ENCODE measurements around the gene TRMT61A.
"Not testable (repeated sequence)": the region's sequence is repeated elsewhere in the genome, so short reads cannot be mapped to it uniquely, and the experiment has no call there.

TRMT61A gene

DNA sequence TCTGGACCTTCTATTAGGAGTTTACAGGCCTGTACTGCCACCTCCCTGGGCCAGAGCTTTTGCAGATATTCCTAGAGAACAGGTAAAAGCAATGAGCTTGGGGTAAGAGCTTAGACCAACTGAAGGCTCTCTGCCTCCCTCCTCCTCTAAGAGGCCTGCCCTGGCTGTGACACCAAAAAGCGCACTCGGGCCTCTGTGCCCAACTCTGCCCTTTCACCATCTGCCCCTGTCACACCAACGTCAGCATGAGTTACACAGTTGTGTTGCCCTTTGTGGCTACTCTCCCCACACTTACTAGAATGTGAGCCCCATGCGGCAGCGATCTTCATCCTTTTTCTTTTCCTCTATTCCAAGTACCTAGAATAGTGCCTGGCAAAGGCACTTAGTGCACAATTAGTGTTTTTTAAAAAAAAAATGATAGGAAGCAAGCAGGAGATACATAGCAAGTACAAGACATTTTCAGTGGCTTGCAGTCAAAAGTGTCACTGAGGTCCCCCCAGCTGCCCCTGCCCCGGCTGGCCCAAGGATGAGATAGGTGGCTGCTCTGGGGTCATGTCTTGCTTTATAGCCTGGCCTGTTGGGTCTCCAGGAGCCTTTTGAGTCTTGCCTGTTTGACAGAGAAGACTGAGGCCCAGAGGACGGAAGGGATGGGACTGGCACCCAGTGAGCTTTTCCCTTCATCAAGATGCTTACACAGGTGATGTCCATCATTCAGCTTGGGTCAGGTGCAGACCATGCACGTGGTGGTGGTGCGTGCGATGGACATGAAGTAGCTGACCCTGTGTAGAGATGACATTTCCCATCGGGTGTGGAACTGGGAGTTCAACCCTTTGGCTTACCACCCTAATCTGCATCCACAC lies 18.9 kb upstream of the TRMT61A start:
- no peak for DNase-seq

GRCh38 chr14:103510724-103511693 lies 18.0 kb upstream of the TRMT61A start:
- DNase-seq, result no peak

GRCh38 chr14:103512180-103512579 lies 16.8 kb upstream of the TRMT61A start:
- not testable (repeated sequence) for DNase-seq

DNA sequence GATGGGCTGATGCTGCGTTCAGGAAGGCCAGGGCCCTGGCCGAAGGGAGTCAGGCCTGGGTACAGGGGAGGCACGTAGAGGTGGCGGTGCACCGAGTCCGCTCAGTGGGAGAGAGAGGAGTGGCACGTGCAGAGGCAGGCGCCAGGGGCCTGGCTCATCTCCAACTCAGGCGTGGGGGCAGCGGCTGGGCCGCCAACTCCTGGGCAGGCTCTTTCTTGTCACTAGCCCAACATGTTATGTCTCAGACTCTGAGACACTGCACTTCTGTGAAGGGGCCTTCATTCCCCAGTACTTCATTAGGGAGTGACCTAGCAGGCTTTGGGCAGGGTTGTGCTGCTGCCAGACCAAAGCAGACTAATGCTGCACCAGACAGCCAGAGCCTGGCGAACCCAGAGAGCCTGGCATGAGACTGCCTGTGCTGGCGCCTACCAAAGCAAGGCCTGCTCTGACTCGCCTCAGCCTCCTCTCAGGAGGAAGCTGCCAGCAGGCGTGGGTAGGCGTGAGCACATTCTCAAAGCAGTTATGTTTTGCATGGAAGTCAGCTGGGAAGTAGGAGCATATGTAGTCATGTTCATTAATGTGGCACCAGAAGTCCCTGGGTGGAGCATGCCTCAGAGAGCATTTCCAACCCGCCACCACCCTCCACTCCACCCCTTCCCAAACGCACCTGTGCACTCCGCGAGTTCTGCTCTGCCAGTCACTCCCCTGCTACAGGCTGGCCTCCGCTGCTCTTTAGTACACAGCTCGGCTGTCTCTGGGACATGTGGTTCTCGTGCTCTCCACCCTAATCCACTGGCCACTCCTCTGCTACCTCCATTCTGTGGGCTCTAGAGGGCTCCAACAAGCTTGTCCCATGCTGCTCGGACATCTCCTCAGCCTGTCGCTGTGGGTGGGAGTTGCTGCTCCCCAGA lies 16.0 kb upstream of the TRMT61A start:
- DNase-seq, result no peak

GRCh38 chr14:103514596-103515421 lies 14.2 kb upstream of the TRMT61A start:
- DNase-seq, result no peak

DNA sequence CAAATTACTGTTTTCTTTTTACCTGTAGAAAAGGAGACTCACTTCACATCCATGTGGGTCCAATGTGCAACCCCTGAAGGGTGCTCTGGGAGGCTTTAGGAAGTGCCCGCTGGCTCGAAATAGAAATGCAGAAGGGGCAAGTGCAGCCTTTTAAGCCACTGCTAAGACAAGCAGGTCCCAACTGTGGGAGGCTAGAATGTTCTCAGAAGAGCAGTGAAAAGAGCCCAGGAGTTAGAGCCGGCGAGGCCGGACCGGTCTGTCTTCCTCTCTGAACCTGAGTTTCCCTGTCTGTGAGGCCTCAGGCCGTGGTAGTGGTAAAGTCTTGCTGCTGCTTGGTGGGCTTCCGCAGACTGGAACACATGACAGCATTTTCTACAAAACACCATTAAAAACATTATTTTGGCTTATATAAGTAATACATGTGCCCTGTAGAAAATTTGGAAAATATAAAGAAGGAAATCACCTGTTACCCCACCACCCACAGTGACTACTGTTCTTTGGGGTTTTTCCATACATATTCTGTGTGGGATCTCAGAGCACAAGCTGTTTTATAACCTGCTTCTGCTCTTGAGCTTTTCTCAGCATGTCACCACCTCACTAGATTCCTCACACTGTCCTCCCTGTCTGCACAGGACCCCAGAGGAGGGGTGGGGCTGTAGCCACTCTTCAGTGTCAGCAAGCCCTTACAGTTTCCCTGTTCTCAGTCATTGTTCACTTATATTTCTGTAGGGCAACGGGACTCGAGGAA lies 12.4 kb upstream of the TRMT61A start:
- no peak for DNase-seq

DNA sequence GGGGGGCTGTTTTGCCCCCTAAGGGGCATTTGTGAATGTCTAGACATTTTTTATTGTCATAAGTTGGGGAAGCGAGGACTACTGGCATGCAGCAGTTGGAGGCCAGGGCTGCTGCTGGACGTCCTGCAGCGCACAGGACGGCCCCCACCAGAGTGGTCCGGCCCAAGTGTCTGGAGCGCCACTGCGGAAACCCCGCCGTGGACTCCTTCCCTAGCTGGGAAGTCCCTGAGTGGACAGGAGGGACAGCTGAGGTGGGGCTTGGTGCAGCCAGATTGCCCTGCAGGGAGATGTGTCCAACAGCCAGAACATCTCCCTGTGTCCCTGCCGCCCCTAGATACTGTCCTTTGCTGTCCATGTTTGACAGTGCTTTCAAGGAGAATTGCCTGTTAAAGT lies 11.8 kb upstream of the TRMT61A start:
- DNase-seq, result no peak

DNA sequence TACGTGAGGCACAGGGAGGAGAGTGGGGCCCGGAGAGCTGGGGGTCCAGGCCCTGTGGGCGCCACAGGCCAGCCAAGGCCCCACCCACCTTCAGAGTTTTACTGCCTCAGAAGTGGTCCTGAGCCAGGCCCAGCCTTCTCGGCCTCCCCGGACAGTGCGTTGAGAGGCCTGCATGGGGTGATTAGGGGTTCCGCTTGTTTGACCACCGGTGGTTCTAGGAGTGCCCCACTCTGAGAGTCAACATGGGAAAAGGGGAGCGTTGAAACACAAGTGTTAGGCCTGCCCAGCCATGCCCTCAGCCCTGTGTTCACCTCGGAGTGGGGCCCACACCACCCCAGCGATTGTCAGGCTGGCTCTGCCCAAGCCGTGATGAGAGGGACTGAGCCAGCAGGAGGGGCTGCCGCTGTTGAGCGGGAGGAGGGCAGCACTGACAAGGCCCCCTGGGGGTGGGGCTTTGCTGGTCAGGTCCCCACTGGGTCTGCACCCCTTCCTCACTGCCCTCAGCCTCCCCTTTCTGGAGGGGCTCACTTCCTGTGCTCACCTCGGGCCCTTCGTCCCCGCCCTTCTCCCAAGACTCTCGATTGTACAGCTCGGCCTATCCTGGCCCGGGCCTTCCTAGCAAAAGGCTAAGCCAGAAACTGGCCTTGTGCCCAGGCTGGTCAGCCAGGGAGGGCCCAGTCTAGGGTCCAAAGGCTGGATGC lies 11.1 kb upstream of the TRMT61A start:
- no peak for DNase-seq

DNA sequence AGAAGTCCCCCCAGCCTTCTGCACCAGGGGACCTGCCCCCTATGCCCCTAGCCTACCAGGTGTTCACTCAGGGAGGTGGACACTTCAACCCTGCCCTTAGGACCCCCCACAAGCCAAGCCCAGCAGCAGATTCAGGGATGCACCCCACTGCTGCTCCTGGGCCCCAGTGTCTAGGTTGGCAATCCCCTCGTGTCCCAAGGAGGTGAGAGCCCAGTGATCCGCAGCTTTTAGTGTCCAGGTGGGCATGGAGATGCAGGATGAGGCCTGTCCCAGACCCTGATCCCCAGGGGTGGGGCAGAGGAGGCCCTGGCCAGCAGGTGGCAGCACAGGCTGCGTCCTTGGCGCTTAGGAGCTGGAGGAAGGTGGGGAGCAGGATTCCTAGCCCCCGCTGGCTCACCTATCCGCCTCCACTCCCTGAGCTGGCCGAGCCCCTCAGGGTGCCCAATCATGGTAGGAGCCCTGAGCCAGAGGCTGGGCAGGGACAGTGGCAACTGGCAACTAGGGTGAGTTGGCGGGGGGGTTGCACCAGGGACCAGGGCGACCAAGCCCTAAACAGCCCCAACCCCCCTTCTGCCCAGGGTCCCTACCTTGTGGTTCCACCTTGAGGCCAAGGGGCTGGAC lies 10.5 kb upstream of the TRMT61A start:
- DNase-seq, result no peak

DNA sequence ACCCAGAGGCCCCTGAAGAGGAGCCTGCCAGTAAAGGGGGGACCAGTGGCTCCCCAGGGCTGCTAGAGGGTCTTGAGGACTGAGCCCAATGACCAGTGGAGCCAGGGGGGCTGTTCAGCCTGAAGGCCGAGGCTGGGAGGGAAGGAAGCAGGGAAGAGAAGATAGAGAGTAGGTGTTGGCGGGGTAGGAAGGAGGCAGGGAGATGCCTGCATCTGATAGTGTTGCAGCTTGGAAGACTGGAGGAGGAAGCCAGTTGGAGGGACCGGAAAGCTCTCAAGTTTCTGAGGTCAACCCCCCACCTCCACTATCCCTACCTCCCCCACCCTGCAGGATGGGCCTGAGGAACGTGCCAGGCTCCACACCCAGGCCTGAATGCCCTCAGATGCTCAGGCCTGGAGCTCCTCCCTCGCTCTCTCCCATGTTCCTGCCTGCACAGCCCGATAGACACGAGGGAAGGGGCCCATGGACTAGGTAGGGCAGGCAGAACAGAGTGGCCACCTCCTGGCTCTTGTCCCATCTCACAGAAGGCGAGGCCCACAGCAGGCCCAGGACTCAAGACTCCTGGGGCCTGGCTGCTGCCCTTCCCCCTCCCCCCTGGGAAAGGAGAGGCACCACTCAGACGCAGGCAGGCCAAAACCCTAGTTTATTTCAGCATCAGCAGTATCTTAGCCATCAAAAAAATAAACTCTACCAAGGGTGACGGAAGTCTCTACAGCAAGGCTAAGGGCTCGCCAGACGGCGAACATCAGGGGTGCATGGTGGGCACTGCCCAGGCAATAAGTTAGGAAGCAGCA lies 9.8 kb upstream of the TRMT61A start:
- no peak for DNase-seq

DNA sequence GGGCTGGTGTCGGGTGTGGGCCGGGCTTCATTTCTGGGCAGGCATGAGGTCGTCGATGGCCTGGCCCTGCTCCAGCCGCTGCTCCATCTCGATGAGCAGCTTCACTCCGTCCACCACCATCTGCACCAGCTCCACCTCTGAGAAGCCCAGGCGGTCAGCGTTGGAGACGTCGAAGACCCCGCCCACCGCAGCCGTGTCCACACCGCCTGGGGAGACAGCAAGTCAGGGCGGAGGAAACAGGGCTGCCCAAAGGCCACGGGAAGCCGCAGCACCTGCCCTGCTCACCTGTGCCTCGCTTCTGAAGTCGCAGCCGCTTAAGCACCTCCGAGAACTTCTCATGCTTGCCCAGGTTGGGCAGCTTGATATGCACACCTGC lies 9.2 kb upstream of the TRMT61A start:
- no peak for DNase-seq

DNA sequence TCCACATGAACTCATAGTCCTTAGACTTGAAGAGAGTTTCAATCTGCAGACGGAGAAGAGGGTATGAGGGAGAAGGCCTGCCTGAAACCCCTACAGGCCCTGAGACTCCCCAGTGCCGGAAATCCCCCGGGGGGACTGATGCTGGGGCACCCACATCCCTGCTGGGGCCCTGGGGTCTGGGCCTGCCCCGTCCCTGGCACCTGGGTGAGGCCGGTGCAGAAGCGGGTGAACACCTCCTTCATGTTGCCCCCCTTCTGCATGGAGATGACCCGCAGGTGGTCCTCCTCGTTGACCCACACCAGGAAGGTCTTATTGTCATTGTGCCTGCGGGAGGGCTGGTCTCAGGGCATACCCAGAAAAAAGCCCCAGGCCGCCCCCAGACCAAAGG lies 8.7 kb upstream of the TRMT61A start:
- no peak for DNase-seq

DNA sequence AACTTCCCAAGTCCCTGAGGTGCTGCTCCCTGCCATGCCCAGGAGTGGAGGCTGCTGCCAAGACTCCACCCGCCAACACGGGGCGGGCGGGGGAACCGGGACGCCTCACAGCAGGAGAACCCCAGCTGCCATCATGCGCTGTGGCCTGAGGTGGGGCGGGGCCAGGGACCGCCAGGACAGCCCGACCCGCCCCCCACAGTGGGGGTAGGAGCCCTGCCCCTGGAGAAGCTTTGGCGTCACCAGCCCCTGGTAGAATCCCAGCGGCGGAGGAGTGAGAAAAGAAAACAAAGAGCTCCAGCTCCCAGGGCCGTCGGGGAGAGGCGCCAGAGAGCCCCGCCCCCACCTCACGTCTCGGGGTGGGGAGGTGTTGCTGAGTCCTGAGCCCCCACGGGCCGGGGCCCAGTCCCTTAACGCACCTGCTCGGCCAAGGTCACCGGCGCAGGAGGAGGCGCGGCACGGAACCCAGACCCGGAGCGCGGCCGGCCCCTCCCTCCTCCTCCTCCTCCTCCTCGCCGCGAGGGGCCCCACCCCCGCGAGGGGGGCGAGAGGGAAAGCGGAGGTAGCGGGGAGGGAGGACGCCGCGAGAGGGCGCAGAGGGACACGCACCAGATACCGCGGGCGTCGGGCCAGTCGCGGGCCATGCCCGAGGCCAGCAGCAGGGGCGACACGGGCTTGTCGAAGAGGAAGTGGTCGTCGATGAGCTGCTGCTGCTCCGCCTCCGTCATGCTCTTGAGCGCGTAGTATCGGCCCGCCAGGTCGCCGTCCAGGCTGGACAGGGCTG lies 8.1 kb upstream of the TRMT61A start:
- DNase-seq, result peak; percentile 34

GRCh38 chr14:103521438-103521950 lies 7.5 kb upstream of the TRMT61A start:
- DNase-seq, result no peak

DNA sequence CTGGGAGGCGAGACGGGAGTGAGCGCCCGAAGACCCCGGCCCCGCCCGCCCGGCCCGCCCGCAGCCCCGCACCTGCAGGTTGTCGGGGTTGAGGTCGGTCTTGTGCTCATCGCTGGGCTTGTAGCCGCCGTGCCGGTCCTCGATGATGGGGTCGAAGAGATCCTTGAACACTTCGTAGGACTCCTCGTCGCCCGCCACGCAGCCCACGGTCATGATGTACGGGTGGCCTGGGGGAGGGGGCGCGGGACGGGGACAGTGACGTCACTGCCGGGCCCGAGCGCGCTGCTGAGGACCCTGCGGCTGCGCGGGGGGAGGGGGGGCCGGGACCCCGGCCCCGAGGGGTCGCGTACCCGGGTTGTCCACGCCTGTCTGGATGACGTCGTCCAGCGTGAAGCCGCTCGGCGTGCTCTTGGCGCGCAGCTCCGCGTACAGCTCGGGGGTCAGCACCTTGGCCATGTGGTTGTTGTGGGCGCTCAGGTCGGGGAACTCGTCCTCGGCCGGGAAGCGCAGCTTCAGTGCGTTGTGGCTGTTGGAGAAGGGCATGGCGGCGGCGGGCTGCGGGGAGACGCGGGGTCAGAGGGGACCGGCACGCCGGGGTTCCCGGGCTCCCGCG lies 6.9 kb upstream of the TRMT61A start:
- DNase-seq, result no peak

- DNase-seq, result no peak
Observed at GRCh38 chr14:103522649-103523574, 6.1 kb upstream of the TRMT61A start, which contains the start of gene CKB. Gene CKB, minus strand, starts transcription at chr14:103522830. Its CDS starts 337 bp downstream, at chr14:103522493.

All from SIG-M5 (cell line).